GM18511 (cell line): Measurements from ENCODE around the gene SEMA4D.

Experiments used
- ATAC-seq: cut with Tn5 transposase; IDR thresholded peaks from one replicate; pipeline ENCODE4 v1.9.1; 2021; ENCODE audit warnings: mild to moderate bottlenecking, moderate library complexity; ENCODE audit not compliant: unreplicated experiment

SEMA4D gene

GRCh38 chr9:89448381-89448780 lies 49.5 kb downstream of the SEMA4D start:
- peak; percentile 58 for ATAC-seq

DNA sequence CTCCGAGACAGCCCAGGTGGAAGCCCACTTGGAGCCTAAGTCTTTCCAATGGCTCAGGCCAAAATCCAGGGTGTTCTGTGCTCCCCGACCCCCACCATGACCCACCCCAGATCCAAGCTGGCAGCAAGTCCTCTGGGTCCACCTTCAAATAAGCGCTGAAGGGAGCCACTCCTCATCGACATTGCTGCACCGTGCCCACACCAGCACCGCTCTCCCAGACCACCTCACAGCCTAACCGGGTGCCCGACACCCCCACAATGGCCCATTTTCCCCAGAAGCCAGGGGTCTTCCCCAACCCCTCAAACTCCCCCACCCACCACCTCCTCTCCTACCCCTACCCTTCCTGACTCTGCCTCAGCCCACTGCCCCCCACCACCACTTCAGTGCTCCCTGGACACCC lies 50.5 kb downstream of the SEMA4D start:
- ATAC-seq, result no peak

DNA sequence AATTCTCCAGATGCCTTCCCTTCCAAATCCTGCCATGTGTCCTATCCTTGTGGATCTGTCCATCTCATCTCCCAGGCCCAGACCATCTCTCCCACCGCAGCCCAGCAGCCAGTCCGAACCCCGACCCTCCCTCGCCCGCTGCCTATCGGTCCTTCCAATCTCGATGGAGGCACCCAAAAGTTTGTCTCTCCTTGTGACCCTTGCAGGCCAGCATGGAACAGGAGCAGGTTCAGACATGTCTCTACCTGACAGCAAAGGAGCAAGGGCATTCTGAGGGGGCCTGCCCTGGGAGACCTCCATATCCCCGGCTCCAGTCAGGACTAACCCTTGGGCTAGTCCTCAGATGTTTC lies 51.0 kb downstream of the SEMA4D start:
- ATAC-seq, result no peak

DNA sequence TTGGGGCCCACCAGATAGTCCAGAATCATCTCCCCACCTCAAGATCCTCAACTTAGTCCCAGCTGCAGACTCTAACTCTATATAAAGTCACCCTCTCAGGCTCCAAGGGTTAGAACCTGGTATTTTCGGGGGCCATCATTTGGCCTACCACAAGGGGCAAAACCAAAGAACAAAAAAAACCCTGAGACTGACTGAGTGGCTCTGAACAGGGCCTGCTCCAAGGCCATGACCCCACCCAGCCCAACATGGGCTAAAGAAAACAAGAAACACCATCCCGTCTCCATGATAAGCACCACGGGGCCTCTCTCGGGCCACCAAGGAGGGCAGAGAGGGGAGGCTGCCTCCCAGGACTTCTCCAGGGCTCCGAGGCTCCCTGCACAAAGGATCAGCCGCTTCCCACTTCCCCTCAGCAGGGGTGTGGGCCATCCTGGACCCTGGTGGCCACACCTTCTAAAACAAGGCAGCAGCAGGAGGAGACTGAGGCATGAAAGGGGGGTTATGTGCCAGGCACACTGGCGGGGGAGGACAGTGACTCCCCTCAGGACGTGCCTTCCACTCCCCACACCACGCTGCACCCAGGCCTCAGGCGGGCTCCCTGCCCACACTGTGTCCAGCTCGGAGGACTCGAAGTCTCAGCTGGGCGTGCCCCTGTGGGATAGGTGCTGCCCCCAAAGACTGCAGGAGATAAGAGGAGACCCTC lies 51.5 kb downstream of the SEMA4D start:
- ATAC-seq, result no peak

DNA sequence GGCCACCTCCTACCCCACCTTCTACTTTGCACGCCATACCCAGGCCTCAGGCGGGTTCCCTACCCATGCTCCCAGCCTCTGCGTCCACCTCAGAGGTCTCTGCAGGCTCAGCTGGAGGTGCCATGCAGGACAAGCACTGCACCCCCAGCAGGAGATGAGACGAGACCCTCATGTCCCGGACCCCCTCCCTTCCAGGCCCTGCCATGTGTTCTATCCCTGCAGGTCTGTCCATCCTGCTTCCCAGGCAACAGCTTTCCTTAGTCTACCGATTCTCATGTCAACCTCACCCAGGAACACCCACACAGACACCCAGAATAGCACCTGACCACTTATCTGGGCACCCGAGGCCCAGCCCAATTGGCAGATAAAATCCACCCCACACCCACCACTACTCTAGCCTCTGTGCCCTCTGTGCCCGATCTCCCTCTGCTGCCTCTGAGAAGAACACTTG lies 52.1 kb downstream of the SEMA4D start:
- ATAC-seq, result no peak

DNA sequence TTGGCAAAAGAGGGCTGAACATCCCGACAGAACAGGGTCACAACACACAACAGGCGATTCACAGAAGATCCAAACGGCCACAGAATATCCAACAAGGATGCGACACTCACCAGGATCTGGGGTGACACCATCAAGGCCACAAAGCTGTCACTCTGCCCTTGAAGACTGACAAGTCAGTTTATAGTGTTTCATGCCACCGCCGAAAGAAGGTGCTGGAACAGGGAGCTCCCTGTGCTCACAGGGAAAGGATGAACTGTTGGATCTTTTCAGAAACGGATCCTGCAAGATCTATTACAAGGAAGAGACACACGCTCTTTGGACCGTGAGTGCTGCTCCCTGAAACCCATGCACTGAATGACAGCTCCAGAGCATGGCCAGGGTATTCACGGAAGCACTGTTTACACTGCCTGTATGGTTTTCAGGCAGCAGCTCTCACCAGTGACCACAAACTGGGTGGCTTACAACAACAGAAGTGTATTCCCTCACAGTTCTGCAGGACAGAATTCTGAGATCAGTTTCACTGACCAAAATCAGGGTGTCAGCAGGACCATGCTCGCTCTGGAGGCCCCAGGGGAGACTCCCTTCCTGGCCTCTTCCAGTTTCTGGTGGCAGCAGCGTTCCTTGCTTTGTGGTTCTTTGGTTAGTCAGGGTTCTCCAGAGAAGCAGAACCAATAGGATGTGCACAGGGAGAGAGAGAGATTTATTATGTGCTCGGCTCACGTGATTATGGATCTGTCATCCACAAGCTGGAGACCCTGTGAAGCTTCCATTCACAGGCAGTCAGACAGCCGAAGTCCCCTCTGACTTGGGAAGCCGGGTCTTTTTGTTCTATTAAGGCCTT lies 52.8 kb downstream of the SEMA4D start:
- no peak for ATAC-seq

DNA sequence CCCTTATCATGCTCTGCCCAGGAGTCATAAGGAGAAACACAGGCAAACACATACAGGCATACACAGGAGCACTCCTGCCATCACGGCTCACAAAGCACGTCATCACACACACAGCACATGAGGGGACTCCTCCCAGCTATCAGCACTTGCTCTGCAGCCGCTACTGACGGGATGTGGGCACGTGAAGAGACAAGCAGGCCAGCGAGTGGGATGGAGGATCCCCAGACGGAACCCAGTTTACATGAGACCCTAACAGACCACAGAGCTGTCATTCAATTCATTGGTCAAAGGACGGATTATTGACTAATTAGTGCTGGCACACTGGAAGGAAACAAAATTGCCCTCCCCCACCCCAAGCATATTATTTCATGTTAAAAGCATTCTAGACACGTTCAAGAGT lies 53.6 kb downstream of the SEMA4D start:
- ATAC-seq, result no peak

GRCh38 chr9:89442981-89443814 lies 54.7 kb downstream of the SEMA4D start:
- peak; percentile 59 for ATAC-seq

- ATAC-seq, result peak; percentile 74
Observed at GRCh38 chr9:89442501-89442978, 55.4 kb downstream of the SEMA4D start.

GRCh38 chr9:89441986-89442385 lies 55.9 kb downstream of the SEMA4D start:
- ATAC-seq, result no peak

- ATAC-seq, result no peak
Observed at GRCh38 chr9:89441655-89441970, 56.3 kb downstream of the SEMA4D start.

DNA sequence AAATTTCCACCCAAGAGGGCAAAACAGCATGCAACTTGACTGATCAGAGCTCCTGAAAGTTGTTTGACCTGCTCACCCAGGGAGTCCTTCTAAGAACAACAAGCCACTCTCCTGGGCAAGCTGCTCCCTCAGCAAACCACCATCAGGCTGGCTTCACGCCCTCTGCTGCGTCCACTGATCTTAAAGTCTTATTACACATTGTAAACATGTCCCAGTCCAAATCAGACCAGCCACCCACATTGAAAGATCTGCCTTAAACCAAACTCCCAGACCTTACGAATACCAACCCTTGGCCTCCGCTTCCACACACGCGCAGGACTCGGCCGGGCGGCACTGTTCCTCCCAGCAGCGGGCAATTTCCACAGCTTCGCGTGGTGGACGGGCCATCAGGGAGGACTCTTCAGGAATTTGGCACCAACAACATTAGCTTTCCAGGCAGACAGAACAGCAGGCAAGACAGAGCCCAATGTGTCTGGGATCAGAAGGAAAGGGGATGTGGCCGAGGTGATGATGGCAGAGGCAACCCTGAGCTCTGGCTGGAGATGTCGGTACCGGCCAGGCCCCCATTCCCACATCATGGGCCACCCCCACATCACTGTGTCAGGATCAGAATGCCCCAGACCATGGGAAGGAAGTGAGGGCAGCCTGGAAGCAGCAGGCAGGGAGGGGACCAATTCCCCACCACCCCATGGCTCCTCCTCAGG lies 56.8 kb downstream of the SEMA4D start:
- no peak for ATAC-seq

GRCh38 chr9:89440548-89440947 lies 57.4 kb downstream of the SEMA4D start:
- ATAC-seq, result no peak

DNA sequence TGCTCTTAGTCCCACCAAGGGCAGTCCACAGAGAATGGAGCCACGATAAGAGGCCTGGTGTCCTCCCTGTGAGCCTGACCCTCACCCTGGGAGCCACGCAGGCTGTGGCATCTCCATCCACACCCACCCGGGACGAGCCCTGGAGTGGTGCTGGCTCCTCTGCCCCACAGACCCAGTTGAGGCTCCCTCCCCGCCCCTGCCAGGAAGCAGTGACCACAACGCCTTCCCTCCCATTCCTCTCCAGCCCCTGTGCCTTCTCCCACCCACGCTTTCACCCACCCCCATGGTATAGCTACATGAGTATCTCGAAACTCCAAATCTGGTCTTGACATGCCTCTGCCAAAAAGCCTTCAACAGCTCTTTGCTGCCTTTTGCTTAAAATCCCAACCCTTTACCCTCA lies 57.9 kb downstream of the SEMA4D start:
- ATAC-seq, result no peak

DNA sequence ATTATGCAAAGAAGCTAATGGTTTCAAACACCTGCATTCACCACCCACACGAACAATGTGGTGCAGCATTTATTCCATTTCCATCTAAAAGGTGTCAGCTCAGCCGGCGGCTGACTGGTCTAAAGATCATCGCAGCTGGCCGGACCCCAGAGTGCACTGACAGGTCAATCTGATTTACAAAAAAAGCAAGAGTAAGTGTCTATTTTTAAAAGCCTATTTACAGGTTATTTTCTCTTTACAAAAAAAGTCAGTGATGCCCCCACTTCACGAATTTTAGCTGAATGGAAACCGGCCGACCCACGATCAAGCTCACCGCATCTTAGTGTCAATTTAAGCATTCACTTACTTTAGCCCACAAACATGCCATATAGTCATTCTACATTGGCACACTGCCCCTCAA lies 58.3 kb downstream of the SEMA4D start:
- ATAC-seq, result no peak

- ATAC-seq, result no peak
Observed at GRCh38 chr9:89438194-89438593, 59.7 kb downstream of the SEMA4D start.

- ATAC-seq, result no peak
Observed at GRCh38 chr9:89437772-89438171, 60.1 kb downstream of the SEMA4D start.

DNA sequence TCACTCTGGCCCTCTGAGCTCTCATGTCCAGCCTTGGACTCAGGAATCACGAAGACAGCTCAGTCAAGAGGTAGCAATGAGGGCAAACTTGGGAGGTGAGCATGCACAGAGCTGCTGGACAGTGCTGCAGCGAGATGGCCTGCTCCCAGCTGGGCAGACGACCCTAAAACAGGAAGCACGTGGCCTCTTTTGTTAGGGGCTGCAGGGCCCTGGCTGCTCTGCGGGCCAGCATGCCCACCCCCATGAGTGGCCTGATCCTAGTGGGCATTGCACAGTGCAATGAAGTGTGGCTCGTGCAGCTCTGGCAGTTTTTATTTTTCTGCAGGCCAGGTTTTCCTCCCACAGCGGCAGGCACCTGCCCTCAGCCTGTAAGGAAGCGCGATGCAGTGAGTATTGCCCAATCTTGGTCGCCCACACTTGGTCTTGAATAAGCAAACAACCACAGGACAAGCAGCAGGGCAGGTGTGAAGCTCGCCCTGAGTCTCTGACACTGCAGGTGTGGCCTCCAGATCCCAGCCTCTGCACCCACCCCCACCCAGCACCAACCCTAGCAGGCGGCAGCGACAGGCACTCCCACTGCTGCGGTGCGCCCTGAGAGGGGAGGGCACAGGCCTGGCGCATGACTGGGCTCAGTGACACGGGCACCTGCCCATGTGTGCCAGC lies 60.8 kb downstream of the SEMA4D start:
- ATAC-seq, result peak; percentile 75

GRCh38 chr9:89436326-89436725 lies 61.6 kb downstream of the SEMA4D start:
- no peak for ATAC-seq

DNA sequence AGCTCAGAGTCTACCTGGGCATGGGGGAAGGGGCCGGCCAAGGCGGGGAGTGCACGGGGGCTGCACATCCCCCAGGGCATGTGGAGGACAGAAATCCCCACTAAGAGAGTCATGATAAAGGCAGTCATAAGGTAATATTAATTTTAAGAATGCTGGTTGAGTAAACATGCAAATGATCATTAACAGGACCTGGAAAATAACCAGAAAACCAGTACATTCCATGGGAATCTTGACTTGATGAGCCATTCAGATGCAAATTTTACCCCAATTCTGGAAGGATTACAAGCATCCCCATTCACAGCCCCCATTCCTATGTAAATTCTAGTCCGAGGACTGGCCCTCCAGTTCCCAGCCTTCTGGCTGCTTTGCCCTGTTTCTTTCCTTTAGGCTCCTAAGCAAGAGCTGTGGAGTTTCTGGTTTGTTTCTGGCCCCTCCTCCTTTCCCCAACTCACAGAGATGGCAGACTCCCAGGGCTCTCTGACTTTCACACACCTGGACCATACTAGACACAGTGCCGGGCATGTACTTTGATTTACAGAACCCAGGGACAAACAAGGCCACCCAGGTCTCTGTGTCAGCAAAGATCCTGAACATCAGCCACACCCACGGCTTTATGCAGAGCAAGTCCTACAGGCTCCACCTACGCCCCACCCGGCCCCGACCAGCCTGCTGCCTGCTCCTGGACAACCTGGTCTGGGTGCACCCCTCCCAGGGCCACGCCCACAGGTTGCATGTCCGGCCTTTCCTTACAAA lies 62.7 kb downstream of the SEMA4D start:
- no peak for ATAC-seq
